ENCODE measurements around the gene STARD8.

GRCh38 chrX:68659385-68659784 lies 11.9 kb downstream of the STARD8 start:
- TF ChIP-seq CTCF (IDR thresholded peaks at IDR 0.05; ENCODE audit: extremely low read depth in 1 of 2, insufficient read depth in 1 of 2, low read depth in 1 of 2, low read length in 2 of 2) (no peak), POLR2A (IDR thresholded peaks at IDR 0.05; ENCODE audit: low read depth, low read length) (no peak), FOS (IDR thresholded peaks at IDR 0.05; ENCODE audit: borderline replicate concordance, insufficient read depth, low read length) (no peak), EZH2 (IDR thresholded peaks at IDR 0.05; ENCODE audit: borderline replicate concordance, low read depth, low read length, severe bottlenecking) (no peak), POLR2AphosphoS5 (IDR thresholded peaks at IDR 0.05; ENCODE audit: insufficient read depth, low read depth, low read length) (no peak), JUN (IDR thresholded peaks at IDR 0.05; ENCODE audit: borderline replicate concordance, insufficient read depth, insufficient read length, low read depth) (no peak)
- TF ChIP-seq, protein P1, sequence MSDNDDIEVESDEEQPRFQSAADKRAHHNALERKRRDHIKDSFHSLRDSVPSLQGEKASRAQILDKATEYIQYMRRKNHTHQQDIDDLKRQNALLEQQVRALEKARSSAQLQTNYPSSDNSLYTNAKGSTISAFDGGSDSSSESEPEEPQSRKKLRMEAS (IDR thresholded peaks at IDR 0.05; ENCODE audit: insufficient read depth, insufficient read length), result no peak
